NCI-H345 (cell line): ENCODE data around the gene PRDM16.

Source experiments
- DNase-seq: peaks from one replicate; lab custom pipeline; 2025; lab: John Stamatoyannopoulos, UW

Gene PRDM16

DNA sequence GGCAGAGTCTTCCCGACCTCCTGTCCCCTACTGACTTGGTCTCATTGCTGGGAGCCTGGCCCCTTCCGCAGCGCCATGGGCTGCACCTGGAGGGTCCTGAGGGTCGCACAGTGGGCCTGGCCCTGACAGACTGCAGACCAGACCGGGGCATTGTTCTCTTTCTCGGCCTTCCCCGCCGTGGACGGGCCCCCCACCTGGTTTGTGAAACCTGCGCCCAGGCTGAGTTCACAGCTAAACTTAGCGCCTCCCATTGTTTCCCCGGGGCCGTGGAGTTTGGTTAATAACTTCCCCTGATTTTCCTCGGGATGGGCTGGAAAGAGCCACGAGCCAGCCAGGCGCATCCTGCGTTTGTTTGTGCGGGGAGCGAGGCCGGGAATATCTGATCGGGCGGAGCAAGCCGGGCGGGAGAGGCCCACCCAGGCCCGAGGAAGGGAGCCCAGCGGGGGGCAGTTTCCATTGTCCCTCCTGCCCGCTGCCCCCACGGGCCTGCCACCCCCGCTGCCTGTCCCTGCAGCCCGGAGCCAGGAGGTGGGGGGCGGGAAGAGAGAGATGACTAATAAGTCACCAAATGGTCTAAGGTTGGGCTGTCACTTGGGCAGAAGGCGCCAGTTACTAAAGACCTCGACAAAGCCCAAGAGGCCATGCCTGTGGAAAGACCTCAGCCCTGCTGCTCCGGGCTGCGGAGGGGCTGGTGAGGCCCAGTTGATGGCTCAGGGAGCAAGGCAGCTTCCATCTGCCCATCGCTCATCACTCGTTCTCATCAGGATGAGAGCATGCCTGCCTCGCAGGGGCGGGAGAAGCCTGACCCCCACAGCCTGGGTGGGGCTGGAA, 346.5 kb downstream of the PRDM16 start:
- no peak for DNase-seq

GRCh38 chr1:3417082-3417739, 348.2 kb downstream of the PRDM16 start:
- no peak for DNase-seq

GRCh38 chr1:3417934-3418333, 348.9 kb downstream of the PRDM16 start:
- DNase-seq: no peak

DNA sequence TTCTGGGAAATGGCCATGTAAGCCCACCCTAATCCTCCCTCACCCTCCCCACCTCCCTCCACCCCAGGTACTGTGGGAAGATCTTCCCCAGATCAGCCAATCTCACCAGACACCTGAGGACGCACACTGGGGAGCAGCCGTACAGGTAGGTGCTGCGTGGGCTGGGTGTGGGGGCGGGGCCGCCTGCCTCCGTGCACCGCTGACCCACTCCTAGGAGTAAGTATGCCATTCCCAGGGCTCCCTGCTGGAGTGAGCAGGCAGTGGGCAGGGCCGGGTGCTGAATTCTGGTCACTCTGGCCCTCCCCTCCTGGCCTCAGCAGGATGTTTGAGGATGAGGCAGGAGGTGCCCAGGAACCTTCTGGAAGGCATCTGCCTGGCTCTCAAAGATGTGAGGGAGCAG, 349.6 kb downstream of the PRDM16 start:
- no peak for DNase-seq

GRCh38 chr1:3419415-3420204, 350.6 kb downstream of the PRDM16 start:
- no peak for DNase-seq

- DNase-seq: no peak
These were observed 351.4 kb downstream of the PRDM16 start for GRCh38 chr1:3420218-3420951.

DNA sequence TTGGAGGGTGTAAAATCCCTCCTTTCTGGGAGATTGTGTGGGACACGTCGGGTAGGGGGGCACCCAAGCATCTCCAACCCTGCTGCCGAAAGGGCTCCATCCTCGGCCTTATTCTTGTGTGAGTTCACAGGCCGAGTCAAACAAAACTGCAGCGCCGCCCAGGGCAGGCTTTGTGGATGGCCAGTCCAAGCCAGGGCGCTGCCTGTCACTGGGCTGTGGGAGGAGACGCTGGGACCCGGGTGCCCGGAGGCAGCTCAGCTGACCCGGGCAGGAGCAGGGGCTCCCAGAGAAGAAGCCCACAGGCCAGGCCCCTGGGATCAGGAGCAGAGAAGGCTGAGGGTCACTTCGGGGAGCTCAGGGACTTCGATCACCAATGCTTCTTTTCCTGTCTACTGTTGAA, 353.6 kb downstream of the PRDM16 start:
- DNase-seq: no peak

GRCh38 chr1:3423245-3423829, 354.3 kb downstream of the PRDM16 start:
- no peak for DNase-seq

DNA sequence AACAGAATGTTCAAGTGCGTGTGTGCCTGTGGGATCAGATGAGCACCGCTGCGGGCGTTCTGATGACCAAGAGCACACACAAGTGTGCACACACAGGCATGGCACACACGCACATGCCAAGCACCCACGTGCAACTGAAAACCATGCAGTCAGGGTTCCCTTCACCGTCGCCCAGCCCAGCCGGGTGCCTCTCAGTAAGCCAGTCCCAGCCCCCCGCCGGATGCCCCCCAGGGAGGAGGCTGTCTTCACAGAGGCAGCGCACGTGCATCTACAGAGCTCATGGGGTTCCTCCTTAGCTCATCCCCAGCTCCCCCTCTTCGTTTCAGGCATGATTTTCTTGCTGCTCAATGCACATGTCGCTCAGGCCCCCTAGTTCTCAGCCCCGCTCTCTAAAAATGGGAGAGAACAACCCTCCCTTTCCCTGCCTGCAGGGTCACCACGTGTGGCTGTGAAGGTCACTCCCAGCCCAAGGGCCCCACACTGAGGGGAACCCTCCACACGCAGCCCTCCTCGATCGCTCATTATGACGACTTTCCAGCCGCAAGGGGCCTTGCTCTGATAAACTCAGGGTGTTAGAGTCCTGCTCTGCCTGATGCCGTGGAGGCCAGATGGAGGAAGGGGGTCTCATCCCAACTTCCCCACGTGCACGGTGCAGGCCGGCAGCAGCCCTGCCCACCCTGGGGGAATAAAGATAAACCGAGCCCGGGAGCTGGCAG, 355.1 kb downstream of the PRDM16 start:
- DNase-seq: no peak

GRCh38 chr1:3425486-3426215, 356.6 kb downstream of the PRDM16 start:
- DNase-seq: no peak

DNA sequence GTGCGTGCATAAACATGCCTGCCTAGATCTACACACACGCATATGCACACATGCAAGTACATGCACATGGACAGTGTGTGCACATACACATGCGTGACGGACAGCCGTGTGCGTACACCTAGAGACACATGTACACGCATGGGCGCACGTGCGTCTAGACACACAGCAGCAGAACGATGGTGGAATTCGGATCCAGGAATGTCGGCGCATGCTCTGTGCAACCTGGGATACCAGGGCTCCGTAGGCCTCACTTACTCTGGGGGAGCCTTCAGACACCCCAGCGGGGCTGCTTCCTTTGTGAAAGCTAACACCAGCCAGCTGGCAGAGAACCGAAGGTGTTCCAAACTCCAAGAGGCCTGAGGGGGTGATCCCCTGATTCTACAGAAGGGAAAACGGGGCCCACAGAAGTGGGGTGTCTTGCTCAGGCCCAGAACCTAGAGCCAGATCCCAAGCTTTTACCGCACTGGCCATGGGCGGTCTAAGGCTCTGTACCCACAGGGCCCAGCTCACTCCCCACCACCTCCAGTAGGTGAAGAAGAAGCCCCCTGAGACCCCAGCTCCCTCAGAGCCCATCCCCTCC, 358.0 kb downstream of the PRDM16 start:
- DNase-seq: no peak

GRCh38 chr1:3427711-3428704, 359.0 kb downstream of the PRDM16 start:
- DNase-seq: no peak

DNA sequence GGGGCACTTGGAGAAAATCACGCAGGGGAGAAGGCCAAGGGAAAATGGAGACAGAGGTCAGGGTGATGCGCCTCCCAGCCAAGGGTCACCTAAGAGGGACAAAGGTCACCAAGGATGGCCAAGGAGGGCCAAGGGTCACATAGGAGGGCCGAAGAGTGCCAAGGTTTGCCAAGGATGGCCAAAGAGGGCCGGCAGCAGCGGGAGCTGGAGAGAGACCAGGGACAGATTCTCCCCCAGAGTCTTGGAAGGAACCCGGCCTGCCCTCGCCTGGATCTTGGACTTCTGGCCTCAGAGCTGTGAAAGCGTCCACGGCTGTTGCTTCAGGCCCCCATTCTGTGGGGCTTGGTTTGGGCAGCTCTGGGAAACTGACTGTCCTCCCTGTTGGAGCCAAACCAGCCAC, 359.9 kb downstream of the PRDM16 start:
- DNase-seq: no peak

- no peak for DNase-seq
These were observed 360.3 kb downstream of the PRDM16 start for GRCh38 chr1:3429320-3429719.

GRCh38 chr1:3429766-3430165, 360.8 kb downstream of the PRDM16 start:
- no peak for DNase-seq

- DNase-seq: no peak
These were observed 361.4 kb downstream of the PRDM16 start for GRCh38 chr1:3430406-3430805.

- DNase-seq: no peak
These were observed 361.8 kb downstream of the PRDM16 start for GRCh38 chr1:3430820-3431219.

DNA sequence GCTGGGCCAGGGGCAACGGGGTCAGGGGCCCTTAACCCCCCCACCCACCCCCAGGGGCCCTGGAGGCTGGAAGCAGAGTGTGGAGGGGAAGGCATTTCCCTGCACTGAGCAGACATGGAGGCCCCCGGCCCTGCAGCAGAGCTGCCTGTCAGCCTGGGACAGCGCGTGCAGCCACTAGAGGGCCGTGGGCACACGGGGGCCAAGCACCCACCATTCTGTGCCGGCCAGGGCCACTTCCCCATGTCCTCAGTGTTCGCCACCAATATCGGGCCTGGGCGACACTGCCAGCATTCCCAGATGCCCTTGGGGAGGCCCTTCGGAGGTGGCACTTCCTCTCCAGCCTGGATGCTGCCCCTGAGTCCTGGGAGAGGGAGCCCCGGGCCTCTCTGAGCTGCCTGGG, 362.3 kb downstream of the PRDM16 start:
- no peak for DNase-seq

GRCh38 chr1:3431686-3432085, 362.7 kb downstream of the PRDM16 start:
- no peak for DNase-seq
